Left kidney (tissue), 2 donors: ENCODE results near the gene PDZD2. TPM values are rescaled to one million over a fixed set of nuclear protein-coding genes. Genes with fewer than 3 reads are reported as not detected.

ENCODE experiments used
- DNase-seq: peaks from one replicate; pipeline ENCODE4 v3.0.0-alpha.2; 2013
- polyA plus RNA-seq: library from polyadenylated mRNA; unstranded; fragments of 120-200 nt; gene quantifications from one replicate; pipeline ENCODE4 v1.2.1, GENCODE V29; 2013; ENCODE audit not compliant: insufficient read length

Gene PDZD2
- polyA plus RNA-seq, 1 donor = 22.1 TPM

DNA sequence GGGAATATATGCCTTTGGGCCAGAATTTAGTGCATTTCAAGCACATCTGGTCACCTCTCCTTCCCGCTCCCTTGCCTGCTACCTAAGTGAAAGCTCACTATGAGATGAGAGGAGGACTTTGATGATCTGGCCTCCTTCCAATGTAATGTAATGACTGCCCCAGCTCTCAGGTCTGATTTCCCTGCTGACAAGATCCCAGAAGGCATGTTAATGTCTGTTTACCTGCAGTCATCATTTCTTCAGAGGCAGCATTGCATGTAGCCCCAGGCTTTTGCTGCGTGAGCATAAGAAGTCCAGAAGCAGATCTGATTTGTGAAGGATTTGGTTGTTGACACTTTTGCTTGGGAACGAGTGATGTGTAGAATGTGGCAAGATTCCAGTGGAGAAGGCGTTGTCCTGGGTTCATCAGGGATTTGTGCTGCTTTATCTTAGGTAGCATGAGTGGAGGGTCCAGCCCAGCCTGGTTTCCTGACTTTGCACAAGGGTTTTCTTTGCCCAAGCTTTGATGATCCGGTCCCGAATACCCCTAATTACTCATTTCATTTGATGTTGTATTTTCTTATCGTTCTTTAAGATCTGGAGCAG, 342.5 kb downstream of the PDZD2 start:
- DNase-seq = no peak

DNA sequence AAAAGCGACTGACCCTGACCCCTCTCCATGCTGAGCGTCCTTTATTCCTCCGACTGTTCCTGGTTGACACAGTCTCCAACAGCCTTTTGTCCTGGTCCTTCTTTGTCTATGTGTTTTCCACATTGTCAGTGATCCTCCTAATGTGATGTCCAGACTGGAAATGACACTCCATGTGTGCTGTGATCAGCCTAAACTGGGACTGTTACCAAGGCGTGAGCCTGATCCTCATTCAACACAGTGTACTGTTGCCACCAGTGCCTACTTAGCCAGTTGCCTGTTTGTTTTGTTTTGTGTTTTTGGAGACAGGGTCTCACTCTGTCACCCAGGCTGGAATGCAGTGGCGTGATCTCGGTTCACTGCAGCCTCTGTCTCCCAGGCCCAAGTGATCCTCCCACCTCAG, 343.1 kb downstream of the PDZD2 start:
- no peak for DNase-seq

DNA sequence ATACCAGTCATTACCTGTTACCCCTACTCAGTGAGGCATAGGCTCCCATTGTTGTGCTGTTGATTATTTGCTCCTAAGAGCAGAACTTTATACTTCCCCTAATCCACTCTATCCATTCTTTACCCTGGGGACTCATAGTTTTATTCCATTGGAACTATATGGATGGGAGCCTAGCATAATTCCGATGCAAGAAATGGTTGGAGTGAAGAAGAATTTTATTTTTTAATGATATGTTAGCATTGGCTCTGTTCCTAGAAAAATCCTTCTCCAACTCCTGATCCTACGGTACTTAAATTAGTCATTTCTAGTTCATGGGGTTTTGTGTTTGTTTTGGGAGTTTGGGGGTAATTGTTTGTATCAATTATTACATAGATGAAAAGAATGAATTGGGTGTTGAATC, 343.7 kb downstream of the PDZD2 start:
- DNase-seq = no peak

DNA sequence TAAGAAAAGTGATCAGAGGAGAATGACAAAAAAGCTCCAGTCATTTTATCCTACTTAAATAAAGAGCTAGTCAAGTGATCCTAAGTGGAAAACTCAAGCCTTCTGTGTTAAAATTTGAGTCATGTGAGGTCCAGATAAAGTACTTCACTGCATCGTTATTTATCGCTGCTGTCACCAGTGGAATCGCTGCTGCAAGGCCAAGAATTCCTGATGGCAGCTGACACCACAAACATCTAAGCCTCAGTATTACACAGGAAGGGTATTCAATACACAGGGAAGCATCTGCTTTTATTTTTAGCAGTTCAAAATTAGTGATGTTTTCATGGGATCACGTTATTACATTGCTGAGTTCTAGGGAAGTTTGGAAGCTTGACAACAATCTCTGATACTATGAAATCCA, 344.9 kb downstream of the PDZD2 start:
- no peak for DNase-seq

DNA sequence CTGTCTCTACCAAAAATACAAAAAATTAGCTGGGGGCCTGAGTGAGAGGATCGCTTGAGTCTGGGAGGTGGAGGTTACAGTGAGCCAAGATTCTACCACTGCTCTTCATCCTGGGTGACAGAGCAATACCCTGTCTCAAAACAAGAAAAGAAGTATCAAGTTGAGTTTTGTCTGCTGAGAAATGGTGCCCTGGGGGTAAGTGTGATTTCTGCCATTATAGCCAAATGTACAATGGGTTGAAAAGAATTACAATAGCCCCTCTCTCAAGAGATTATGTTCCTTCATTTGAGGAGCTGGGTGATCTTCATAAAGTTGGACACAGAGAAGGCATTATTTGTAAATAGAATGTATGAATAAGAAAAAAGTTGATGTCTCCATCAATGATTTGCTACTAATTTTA, 345.8 kb downstream of the PDZD2 start:
- no peak for DNase-seq

DNA sequence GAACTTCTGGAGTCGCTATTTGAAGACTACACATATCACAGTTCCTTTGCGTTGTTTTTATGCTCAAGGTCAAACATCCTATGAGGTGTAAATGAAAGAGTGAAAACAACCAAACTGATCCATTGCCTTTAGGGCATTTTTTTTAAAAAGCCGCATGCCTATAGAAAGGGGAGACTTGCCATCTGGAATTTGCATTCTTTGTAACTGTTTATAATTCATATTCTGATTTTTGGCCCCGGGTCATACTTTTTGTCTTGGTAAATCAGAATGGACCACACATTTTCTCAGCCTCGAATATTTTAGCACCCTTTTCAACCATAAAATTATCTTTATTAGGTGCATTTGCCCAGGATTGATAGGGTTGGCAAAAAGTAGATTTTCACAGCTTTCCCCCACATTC, 347.2 kb downstream of the PDZD2 start:
- no peak for DNase-seq

DNA sequence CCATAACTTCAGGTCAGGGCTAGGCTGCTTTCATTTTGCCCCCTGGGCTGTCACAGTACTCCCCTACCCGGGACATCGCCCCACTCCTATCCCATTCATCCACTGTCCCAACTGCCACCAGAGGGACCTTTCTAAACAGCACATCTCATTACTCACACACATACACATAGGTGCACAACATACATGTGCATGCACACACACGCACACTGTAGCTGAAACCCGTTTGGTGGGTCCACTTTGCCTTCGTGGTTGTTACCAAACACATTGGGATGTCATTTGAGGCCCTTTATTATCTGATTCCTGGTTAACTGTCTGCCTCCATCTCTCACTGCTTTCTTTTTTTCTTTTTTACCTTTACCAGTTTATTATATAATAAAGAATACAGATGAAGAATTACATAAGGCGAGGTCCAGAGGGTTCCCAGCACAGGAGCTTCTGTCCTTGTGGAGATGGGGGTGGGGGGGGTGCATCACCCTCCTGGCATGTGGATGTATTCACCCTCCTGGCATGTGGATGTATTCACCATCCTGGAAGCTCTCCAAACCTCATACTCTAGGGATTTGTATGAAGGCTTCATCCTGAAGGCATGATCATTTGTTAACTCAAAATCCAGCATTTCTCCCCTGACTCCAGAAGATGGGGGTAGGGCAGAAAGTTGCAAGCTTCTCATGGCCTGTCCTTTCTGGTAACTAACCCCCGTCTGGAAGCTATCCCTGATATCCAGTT, 349.2 kb downstream of the PDZD2 start:
- DNase-seq = no peak

DNA sequence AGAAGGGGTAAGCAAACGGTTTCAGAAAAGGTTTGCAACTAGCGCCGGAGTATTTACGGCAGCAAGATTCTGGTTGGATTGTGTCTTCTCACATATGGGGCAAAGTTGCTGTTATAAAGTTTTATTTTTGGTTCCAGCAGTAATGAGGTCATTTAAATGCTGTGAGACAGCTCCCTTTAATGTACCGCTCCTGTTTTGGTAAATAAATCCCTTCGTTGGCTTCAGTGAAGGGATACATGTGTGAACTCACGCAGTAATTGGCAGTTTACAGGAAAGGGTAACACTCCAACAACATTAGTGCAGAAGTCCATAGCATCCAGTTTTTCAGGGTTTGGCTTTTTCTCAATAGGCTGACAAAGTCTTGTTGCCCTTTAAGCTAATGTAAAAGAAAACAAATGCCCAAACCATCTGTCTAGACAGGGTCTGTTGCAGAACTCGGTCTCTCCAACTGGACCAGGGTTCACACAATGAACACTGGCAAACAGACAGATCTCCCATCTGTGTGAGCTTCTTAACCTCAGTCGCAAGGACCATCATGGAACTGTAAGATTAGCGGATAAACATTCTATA, 351.2 kb downstream of the PDZD2 start:
- DNase-seq = no peak

DNA sequence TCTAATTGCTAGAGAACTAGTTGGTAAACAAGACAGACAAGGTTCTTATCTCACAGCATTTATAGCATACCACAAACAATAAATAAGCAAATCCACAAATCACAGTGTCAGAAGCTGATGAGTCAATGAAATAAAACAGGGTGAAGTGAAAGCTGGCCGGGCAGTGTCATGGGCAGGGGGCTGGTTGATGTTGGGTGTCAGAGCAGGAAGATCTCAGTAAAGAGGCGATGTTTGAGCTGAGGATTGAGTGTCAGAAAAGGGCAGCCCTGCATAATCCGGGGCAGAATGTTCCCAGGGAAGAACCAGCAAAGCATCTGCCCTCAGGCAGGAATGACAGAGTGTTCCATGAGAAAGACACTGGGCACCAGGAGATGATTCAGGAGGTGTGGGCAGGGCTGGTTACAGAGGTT, 351.8 kb downstream of the PDZD2 start:
- DNase-seq = no peak

DNA sequence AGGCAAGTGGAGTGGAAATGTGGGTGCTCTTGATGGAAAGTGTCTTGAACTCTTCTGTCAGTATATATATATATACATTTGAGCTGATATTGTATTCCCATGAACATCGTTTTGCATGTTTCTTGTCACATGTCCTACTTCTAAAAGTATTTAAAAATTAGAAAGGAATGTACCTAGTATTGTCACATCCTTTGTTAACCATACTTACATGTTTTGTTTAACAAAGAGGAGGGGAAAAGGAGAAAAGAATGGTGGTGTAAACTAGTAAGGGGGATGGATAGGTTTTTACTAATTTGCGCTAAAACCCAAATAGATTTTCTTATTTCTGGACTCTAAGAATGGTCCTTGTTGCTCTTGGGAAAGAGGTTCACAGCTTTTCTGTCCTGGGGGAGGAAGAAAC, 353.4 kb downstream of the PDZD2 start:
- no peak for DNase-seq

DNA sequence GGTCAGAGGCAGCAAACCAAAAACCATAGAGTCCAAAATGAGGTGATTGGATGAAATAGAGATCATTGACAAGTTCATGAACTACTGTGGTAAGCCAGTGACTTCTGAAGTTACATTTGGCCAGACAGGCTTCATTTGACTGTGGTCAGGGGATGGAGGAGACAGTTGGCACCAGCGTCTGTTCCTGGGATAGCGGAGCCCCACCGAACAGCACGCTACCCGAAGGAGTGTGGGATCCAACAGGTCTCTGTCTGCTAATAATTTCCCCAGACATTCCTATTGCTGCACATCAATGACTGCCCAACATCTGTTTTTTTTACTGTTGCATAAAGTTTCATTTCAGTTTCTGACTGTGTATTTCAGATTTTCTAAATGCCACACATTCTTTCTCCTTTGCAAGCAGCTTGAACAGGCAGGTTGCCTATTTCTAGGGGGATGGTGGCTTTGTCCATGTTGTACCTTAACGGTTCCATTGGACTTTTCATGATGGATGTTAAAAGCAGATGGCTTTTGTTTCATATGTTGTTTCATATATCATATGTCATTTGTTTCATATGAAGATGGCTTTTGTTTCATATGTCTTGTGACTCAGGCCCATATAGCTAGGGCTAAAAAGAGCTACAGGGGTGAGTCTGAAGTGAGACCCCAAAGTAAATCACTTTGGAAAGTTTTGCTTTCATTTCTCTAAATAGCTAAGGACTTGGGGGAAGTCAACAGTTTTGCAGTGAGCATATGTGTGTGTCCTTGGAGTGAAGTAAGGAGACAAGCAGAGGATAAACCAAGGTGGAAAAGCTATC, 354.4 kb downstream of the PDZD2 start:
- DNase-seq = no peak

DNA sequence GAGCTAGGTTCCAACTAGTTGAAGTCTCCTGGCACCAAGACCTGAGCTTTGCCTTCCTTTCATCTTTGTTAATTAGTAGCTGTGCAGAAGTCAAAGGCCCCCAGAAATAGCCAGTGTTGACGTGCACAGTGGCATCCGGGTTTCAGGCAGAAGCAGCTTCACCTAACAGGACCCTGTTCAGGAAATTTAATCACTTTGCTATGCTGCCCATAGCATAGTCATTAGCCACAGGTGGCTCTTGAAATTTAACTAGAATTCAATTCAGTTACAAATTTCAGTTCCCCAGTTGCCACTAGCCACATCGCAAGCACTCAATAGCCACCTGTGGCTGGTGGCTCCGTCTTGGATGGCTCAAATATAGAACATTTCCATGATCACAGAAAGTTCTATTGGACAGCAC, 356.1 kb downstream of the PDZD2 start:
- no peak for DNase-seq

DNA sequence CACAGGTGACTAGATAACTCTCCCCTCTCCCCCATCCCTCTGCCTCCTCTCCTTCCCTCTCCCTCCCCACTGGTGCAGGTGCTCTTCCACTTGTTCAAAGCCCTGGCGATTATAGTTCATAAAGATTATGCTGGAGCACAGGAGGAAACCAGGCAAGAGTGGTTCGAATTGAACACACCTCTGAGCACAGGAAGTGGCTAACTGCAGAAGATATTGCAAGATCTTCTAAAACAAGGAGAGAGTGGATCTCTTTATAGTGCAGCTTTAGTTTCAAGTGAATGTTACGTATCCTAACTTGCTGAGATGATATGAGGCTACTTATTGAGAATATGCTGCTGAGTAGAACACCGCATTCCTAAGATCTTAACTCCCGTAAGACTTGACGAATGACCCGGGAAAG, 356.8 kb downstream of the PDZD2 start:
- no peak for DNase-seq

DNA sequence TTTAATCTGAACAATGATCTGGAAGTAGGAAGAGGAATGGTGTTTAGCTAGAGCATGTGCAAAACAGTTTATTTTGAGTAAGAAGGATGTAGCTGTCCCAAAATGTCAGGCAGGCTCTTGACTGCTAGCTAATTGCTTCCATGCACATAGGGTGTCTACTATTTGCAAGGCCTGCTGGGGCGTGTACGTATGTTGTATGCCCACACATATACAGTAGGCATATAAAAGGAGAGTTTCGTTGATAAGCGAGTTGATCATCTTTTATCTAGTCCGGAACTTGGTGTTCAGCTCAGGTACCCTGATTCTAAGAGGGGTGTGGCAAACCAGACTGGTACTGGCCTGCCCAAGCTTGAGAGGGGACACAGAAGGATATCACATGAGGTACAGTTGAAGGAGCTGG, 358.0 kb downstream of the PDZD2 start:
- no peak for DNase-seq

DNA sequence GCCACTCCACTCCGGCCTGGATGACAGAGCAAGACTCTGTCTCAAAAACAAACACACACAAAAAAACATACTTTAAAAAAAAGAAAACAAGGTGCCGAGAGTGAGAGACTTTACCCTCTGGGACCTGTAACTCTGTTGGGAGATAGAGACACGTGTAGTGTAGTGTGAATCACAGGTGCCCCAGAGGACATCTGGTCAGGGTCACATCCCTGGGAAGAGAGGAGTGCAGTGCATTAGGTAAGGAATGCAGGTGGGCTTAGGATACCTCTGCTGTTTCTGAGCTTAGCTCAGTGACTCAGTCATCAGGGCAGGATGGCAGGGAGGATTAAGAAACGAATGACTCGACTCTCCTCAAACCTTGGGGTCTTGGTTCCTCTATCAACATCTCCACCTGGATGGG, 360.5 kb downstream of the PDZD2 start:
- DNase-seq = no peak

DNA sequence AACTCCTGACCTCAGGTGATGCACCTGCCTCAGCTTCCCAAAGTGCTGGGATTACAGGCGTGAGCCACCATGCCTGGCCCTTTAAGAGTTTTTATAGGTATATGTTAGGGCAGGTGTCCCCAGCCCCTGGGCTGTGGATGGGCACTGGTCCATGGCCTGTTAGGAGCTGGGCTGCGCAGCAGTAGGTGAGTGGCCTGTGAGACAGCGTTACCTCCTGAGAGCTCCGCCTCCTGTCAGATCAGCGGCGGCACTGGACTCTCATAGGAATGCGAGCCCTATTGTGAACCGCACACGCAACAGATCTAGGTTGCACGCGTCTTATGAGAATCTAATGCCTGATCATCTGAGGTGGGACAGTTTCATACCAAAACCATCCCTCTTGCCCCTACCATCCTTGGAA, 361.8 kb downstream of the PDZD2 start:
- no peak for DNase-seq

DNA sequence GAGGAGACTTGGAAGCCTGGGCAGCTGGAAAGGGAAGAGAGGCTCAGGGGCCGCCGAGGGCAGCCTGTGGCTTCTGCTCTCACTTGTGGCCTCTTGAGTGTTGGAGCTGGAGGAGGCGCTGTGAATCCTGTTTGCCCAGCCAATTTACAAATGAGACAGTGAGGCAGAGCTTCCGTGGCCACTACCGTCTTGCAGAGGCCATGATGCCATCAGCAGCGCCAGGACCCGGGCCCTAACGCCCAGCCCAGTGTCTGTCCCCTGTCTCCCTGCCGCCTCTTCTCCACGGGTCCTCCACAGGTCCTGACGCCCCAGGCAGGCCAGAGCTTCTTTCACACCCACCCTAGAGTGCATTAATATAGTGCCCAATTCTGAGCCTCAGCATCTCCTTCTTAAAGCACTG, 362.4 kb downstream of the PDZD2 start:
- no peak for DNase-seq

DNA sequence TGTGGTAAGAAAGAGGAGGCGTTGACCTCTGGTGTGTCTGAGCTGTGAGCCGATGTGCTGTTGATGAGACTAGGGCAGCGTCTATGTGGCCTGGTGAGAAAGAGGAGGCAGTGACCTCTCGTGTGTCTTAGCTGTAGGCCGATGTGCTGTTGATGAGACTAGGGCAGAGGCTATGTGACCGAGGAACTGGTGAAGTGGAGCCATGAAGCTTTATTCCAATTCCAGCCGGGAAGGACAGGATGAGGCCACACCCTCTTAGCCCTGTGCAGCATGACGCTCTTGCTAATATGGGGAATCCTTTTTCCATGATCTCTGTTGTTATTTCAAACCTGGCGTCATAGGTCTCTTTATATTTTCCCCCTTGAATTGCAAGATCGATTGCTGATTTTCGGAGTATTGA, 362.8 kb downstream of the PDZD2 start:
- DNase-seq = no peak

DNA sequence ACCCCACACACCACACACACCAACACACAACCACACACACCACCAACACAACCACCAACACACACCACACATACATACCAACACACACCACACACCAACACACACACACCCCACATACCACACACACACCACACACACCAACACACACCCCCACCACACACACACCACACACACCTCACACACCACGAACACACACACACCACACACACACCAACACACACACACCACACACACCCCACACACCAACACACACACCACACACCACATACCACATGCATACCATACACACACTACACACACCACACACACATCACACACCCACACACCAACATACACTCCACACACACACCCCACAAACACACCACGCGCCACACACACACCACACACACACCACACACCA, 363.8 kb downstream of the PDZD2 start:
- no peak for DNase-seq

DNA sequence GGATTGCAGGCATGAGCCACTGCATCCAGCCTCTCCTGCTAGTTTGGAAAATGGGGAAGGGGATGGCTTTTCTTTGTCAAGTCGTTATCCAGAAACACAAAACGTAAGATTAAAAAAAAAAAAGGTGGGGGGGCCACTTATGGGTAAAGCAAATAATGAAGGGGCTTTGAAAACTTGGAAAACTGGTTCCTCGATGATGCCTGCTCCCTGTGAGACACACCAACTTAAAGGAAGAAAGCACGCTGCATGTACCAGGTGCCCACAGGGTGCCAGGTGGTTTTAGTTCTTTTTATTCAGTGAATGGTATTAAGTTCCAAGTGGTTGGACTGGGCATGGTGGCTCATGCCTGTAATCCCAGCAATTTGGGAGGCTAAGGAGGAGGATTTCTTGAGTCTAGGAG, 365.1 kb downstream of the PDZD2 start:
- no peak for DNase-seq

DNA sequence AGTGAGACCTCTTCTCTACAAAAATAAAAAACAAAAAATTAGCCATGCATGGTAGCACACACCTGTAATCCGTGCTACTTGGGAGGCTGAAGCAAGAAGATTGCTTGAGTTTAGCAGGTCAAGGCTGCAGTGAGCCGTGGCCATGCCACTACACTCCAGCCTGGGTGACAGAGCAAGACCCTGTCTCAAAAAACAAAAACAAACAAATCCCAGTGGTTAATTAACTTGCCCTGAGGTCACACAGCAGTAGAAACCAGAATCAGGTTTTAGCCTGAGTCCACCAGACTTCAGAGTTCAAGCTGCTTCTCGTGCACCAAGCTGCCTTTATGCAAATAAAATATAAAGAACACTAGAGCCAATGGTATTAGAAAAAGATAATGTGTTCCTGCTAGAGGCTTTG, 365.5 kb downstream of the PDZD2 start:
- no peak for DNase-seq

DNA sequence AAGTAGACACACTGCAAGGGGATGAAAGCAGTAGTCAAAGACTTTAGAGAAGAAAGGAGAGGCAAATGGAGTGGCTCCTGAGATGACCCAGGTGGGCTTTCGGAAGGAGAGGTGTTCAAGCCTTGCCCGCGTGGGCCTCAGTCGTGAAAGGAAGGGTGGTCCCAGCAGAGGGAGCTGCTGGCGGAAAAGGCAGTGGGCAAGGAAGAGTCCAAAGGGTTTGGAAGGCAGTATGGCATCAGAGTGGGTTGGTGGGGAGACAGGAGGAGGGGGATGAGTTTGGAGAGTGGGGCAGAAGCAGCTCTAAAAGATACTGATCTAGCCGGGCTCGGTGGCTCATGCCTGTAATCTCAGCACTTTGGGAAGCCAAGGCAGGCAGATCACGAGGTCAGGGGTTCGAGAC, 369.8 kb downstream of the PDZD2 start:
- no peak for DNase-seq

DNA sequence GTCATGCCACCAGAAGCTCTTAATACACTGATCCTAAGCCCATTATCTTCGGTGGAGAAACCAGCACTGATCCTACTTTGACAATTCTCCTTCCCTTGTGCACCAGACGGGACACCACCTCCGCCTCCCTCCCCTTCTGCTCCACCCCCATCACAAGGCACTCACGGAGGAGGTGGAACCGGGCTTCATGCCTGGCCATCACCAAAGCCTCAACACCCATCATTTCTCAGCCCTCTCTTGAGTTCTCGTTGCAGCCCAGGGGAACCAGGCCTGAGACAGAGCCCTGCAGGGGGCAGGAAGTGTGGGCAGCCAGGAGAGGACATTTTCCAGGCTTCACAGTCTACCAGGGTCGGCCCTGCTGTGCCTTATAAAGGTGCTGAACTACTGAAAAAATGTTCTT, 374.7 kb downstream of the PDZD2 start:
- DNase-seq = no peak
